CD14-positive monocyte (primary cell): ENCODE data around the gene NRG3. TPM values are rescaled to one million over a fixed set of nuclear protein-coding genes. Genes with fewer than 3 reads are reported as not detected.

Source experiments
- DNase-seq, 3 donors: peaks; one replicate each; pipeline ENCODE4 v3.0.0-alpha.2; 2011 to 2022
- H2AFZ ChIP-seq: 2 replicates; pipeline ENCODE4 v1.6.0; 2012; ENCODE audit warnings: mild to moderate bottlenecking, low read depth, low read length, inconsistent platforms; ENCODE audit not compliant: insufficient read depth, poor library complexity, severe bottlenecking
- H3K27ac ChIP-seq, 2 donors: 1 replicate in 1 of 2; 2 replicates in 1 of 2; pipeline ENCODE4 v1.5.1; 2012 to 2013; ENCODE audit warnings: low read length in 2 of 2, control low read depth in 1 of 2, inconsistent platforms in 1 of 2, low read depth in 1 of 2, mild to moderate bottlenecking in 1 of 2
- H3K27me3 ChIP-seq, 2 donors: one replicate each; pipeline versions ENCODE4 v1.6.0 to v1.6.1; 2011 to 2013; ENCODE audit warnings: low read length in 2 of 2; ENCODE audit not compliant: control insufficient read depth in 2 of 2, insufficient read depth in 2 of 2
- H3K36me3 ChIP-seq, 2 donors: replicated peaks in 1 of 2; 1 replicate in 1 of 2; 2 replicates in 1 of 2; pipeline versions ENCODE4 v1.5.1 to v1.6.1; 2012 to 2013; ENCODE audit warnings: low read length in 2 of 2, control low read depth in 1 of 2, inconsistent platforms in 1 of 2, mild to moderate bottlenecking in 1 of 2; ENCODE audit not compliant: insufficient read depth in 2 of 2, control insufficient read depth in 1 of 2
- H3K4me1 ChIP-seq, 2 donors: 1 replicate in 1 of 2; 2 replicates in 1 of 2; pipeline versions ENCODE4 v1.5.1 to v1.6.1; 2012 to 2013; ENCODE audit warnings: low read length in 2 of 2, control low read depth in 1 of 2, inconsistent platforms in 1 of 2, mild to moderate bottlenecking in 1 of 2, moderate library complexity in 1 of 2; ENCODE audit not compliant: insufficient read depth in 2 of 2, control insufficient read depth in 1 of 2
- H3K4me2 ChIP-seq: replicated peaks from 2 replicates; pipeline ENCODE3; 2012; ENCODE audit warnings: low read length, moderate library complexity, mild to moderate bottlenecking; ENCODE audit not compliant: poor library complexity, severe bottlenecking; ENCODE audit errors: extremely low read depth
- H3K4me3 ChIP-seq, 3 experiments: fragments of 200-600 bp in 1 of 3; sonication (generic) in 1 of 3; replicated peaks in 1 of 3; 1 replicate in 2 of 3; 2 replicates in 1 of 3; pipeline ENCODE4 v1.5.1; 2011 to 2013; ENCODE audit warnings: low read length in 3 of 3, mild to moderate bottlenecking in 3 of 3, control low read depth in 2 of 3, low read depth in 2 of 3, inconsistent platforms in 1 of 3, moderate library complexity in 1 of 3
- H3K79me2 ChIP-seq: 2 replicates; pipeline ENCODE4 v1.6.0; 2012; ENCODE audit warnings: mild to moderate bottlenecking, control low read depth, inconsistent platforms, low read length, moderate library complexity; ENCODE audit not compliant: insufficient read depth
- H3K9ac ChIP-seq: 2 replicates; pipeline ENCODE4 v1.6.0; 2017; ENCODE audit warnings: low read length, mild to moderate bottlenecking; ENCODE audit not compliant: insufficient read depth, poor library complexity, severe bottlenecking
- H3K9me3 ChIP-seq, 2 donors: replicated peaks in 1 of 2; 1 replicate in 1 of 2; 2 replicates in 1 of 2; pipeline versions ENCODE4 v1.5.1 to v1.6.1; 2012 to 2013; ENCODE audit warnings: low read length in 2 of 2, control low read depth in 1 of 2; ENCODE audit not compliant: control insufficient read depth in 1 of 2, insufficient read depth in 1 of 2
- H4K20me1 ChIP-seq: 2 replicates; pipeline ENCODE4 v1.6.0; 2012; ENCODE audit warnings: mild to moderate bottlenecking, low read length, control low read depth, moderate library complexity; ENCODE audit not compliant: insufficient read depth
- H3K27ac Mint-ChIP-seq, 7 donors: one replicate each; pipeline ENCODE4 v1.8.0; 2020; ENCODE audit warnings: mild to moderate bottlenecking in 7 of 7, mixed read lengths in 7 of 7, moderate library complexity in 6 of 7, inconsistent platforms in 2 of 7
- H3K27me3 Mint-ChIP-seq, 3 donors: one replicate each; pipeline ENCODE4 v1.8.0; 2021 to 2022; ENCODE audit warnings: low read depth in 3 of 3, mild to moderate bottlenecking in 3 of 3, mixed read lengths in 3 of 3, moderate library complexity in 3 of 3, inconsistent platforms in 1 of 3
- H3K36me3 Mint-ChIP-seq, 2 donors: one replicate each; pipeline ENCODE4 v1.8.0; 2020; ENCODE audit warnings: mixed read lengths in 2 of 2, inconsistent platforms in 1 of 2, mild to moderate bottlenecking in 1 of 2
- H3K4me1 Mint-ChIP-seq: one replicate; pipeline ENCODE4 v1.8.0; 2020; ENCODE audit warnings: mild to moderate bottlenecking, mixed read lengths
- H3K4me3 Mint-ChIP-seq, 2 donors: one replicate each; pipeline ENCODE4 v1.8.0; 2020; ENCODE audit warnings: mild to moderate bottlenecking in 2 of 2, mixed read lengths in 2 of 2, moderate library complexity in 1 of 2
- H3K9me3 Mint-ChIP-seq, 7 donors: one replicate each; pipeline ENCODE4 v1.8.0; 2020 to 2022; ENCODE audit warnings: mixed read lengths in 7 of 7, mild to moderate bottlenecking in 6 of 7, moderate library complexity in 6 of 7, inconsistent platforms in 2 of 7
- WGBS: methylation state at CpG from one replicate; pipeline ENCODE4 v1.1.5; 2013; ENCODE audit warnings: missing lambda C conversion rate; ENCODE audit not compliant: insufficient coverage; 5-methylcytosine and 5-hydroxymethylcytosine counted together
- intact Hi-C, 2 donors: fragments of 100-400 bp; cut with micrococcal nuclease; formaldehyde crosslinking; loops; one replicate each; pipeline versions ENCODE4 v1.15.0 to v1.15.1; 2023
- polyA plus RNA-seq, 3 donors: library from polyadenylated mRNA; depleted of rRNA in 1 of 3; unstranded in 2 of 3; stranded (reverse) in 1 of 3; fragments of 300-500 nt in 2 of 3; fragments of >200 nt in 1 of 3; fragmentation: Illumina TruSeq in 2 of 3; gene quantifications; 1 replicate in 2 of 3; 2 replicates in 1 of 3; pipeline ENCODE4 v1.2.3, GENCODE V29; 2012 to 2021
- TF ChIP-seq, protein P1 (sequence below): fragments of 200-600 bp; IDR thresholded peaks from one replicate; pipeline ENCODE4 v1.8.0; 2022; ENCODE audit warnings: antibody characterized with exemption, mild to moderate bottlenecking

The NRG3 gene
- polyA plus RNA-seq, 3 donors = not detected

DNA sequence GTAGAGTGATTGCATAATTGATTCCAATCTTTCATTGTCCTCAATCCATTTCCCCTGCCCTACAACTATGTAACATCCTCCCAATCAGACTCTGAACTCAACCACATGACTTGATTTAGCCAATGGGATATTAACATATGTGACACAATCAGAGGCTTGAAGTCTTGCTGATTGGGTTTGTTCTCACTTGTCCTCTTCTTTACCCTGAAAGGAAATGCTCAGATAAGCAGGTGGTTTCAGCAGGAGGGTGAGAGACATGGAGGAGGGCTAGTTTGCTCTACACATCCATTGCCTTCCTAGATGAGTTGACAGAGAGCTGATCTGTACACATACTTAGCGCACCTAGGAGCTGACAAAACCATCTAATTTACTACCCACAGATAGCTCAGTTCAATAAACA, 669.4 kb downstream of the NRG3 start:
- TF ChIP-seq, protein P1, sequence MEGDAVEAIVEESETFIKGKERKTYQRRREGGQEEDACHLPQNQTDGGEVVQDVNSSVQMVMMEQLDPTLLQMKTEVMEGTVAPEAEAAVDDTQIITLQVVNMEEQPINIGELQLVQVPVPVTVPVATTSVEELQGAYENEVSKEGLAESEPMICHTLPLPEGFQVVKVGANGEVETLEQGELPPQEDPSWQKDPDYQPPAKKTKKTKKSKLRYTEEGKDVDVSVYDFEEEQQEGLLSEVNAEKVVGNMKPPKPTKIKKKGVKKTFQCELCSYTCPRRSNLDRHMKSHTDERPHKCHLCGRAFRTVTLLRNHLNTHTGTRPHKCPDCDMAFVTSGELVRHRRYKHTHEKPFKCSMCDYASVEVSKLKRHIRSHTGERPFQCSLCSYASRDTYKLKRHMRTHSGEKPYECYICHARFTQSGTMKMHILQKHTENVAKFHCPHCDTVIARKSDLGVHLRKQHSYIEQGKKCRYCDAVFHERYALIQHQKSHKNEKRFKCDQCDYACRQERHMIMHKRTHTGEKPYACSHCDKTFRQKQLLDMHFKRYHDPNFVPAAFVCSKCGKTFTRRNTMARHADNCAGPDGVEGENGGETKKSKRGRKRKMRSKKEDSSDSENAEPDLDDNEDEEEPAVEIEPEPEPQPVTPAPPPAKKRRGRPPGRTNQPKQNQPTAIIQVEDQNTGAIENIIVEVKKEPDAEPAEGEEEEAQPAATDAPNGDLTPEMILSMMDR = no peak
- H3K27ac ChIP-seq = no peak overlapping the region
- no peak for DNase-seq
- H3K27me3 Mint-ChIP-seq = no peaks in the 10 kb centered on the region
- H3K4me3 ChIP-seq = no peak overlapping the region
- H2AFZ ChIP-seq = no peak overlapping the region
- no peaks in the 10 kb centered on the region for H3K9me3 ChIP-seq
- intact Hi-C loops = no loop called here
- no peaks in the 10 kb centered on the region for H3K4me1 Mint-ChIP-seq
- H3K27me3 ChIP-seq = no peaks in the 10 kb centered on the region
- H3K9me3 Mint-ChIP-seq = peaks cover 0 to 3% (median 2%) of the 10 kb centered on the region in 7 donors
- no peaks in the 10 kb centered on the region for H3K4me1 ChIP-seq
- no peak overlapping the region for H3K4me3 Mint-ChIP-seq
- H3K79me2 ChIP-seq = no peaks in the 10 kb centered on the region
- H4K20me1 ChIP-seq = no peaks in the 10 kb centered on the region
- no peaks in the 10 kb centered on the region for H3K36me3 Mint-ChIP-seq
- no peak overlapping the region for H3K4me2 ChIP-seq
- H3K9ac ChIP-seq = no peak overlapping the region
- H3K27ac Mint-ChIP-seq = no peak overlapping the region
- no CpG with 5 or more reads among the region's 1 CpG for WGBS
- H3K36me3 ChIP-seq = no peaks in the 10 kb centered on the region

DNA sequence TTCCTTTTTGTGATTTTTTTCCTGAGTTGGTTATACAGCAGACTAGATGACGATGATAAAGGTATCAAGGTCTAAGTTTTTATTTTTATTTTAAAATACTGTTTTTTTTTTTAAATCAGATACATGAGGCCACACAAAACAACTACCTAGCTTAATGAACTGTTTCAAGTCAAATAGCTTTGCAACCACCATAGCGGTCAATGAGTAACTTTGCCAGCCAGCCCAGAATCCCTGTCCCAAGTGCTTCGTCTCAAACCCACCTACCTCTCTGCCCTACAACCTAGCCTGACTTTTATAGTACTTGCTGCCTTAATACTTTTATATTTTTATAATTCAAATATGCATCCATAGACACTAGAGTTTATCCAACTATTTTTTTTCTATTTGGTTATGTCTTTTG, 676.5 kb downstream of the NRG3 start:
- no peaks in the 10 kb centered on the region for H3K4me1 Mint-ChIP-seq
- no peak overlapping the region for H3K27ac ChIP-seq
- H3K4me3 Mint-ChIP-seq = no peak overlapping the region
- H3K79me2 ChIP-seq = no peaks in the 10 kb centered on the region
- H3K27me3 ChIP-seq = no peaks in the 10 kb centered on the region
- intact Hi-C loops = no loop called here
- H3K27me3 Mint-ChIP-seq = no peaks in the 10 kb centered on the region
- no peaks in the 10 kb centered on the region for H3K9me3 ChIP-seq
- H3K36me3 ChIP-seq = no peaks in the 10 kb centered on the region
- TF ChIP-seq, protein P1 = no peak
- H3K27ac Mint-ChIP-seq = no peak overlapping the region
- H3K36me3 Mint-ChIP-seq = no peaks in the 10 kb centered on the region
- DNase-seq = no peak
- no peak overlapping the region for H3K4me2 ChIP-seq
- peaks cover 0 to 4% (median 0%) of the 10 kb centered on the region in 7 donors for H3K9me3 Mint-ChIP-seq
- no peak overlapping the region for H3K9ac ChIP-seq
- no peak overlapping the region for H2AFZ ChIP-seq
- no peaks in the 10 kb centered on the region for H3K4me1 ChIP-seq
- no peak overlapping the region for H3K4me3 ChIP-seq
- no peaks in the 10 kb centered on the region for H4K20me1 ChIP-seq
- 92% methylated on average over 2 of the region's 3 CpGs for WGBS
